Measurements from ENCODE around the gene SLC17A9.

GRCh38 chr20:62999580-62999979 lies 47.1 kb downstream of the SLC17A9 start:
- no peak for TF ChIP-seq POLR2AphosphoS5 (IDR thresholded peaks at IDR 0.05; ENCODE audit: borderline replicate concordance, low read depth, low read length)
- no peak for TF ChIP-seq EZH2 (IDR thresholded peaks at IDR 0.05)

All from SK-N-MC (cell line).